HEK293 (cell line): Measurements from ENCODE around the gene LYSMD3.

ENCODE experiments used
- CTCF ChIP-seq: fragments of 450-650 bp; formaldehyde crosslinking; IDR thresholded peaks from 2 replicates; pipeline ENCODE4 v1.5.1; 2016; ENCODE audit warnings: missing biosample characterization, missing genetic modification characterization
- SP7 ChIP-seq: fragments of 450-650 bp; formaldehyde crosslinking; IDR thresholded peaks from 2 replicates; pipeline ENCODE4 v1.5.1; 2016; ENCODE audit warnings: missing biosample characterization, missing genetic modification characterization
- ZBTB11 ChIP-seq: fragments of 450-650 bp; formaldehyde crosslinking; conservative IDR thresholded peaks from 2 replicates; pipeline ENCODE4 v1.5.1; 2016; ENCODE audit warnings: low read depth, missing biosample characterization, missing genetic modification characterization
- ZBTB44 ChIP-seq: fragments of 450-650 bp; IDR thresholded peaks from 2 replicates; pipeline ENCODE4 v1.5.1; 2018; ENCODE audit warnings: missing biosample characterization, mild to moderate bottlenecking, missing genetic modification characterization
- ZNF121 ChIP-seq: fragments of 450-650 bp; formaldehyde crosslinking; IDR thresholded peaks from 2 replicates; pipeline ENCODE4 v1.5.1; 2016; ENCODE audit warnings: missing biosample characterization, missing genetic modification characterization
- ZNF138 ChIP-seq: fragments of 450-650 bp; formaldehyde crosslinking; IDR thresholded peaks from 2 replicates; pipeline ENCODE4 v1.5.1; 2016; ENCODE audit warnings: missing biosample characterization, missing genetic modification characterization, borderline replicate concordance
- ZNF223 ChIP-seq: fragments of 450-650 bp; formaldehyde crosslinking; IDR thresholded peaks from 2 replicates; pipeline ENCODE4 v1.5.1; 2016; ENCODE audit warnings: missing biosample characterization, missing genetic modification characterization
- ZNF24 ChIP-seq: fragments of 450-650 bp; formaldehyde crosslinking; IDR thresholded peaks from 2 replicates; pipeline ENCODE4 v1.5.1; 2016; ENCODE audit warnings: missing biosample characterization, missing genetic modification characterization
- ZNF324 ChIP-seq: fragments of 450-650 bp; formaldehyde crosslinking; IDR thresholded peaks from 2 replicates; pipeline ENCODE4 v1.5.1; 2016; ENCODE audit warnings: missing biosample characterization, missing genetic modification characterization
- ZNF37A ChIP-seq: fragments of 450-650 bp; IDR thresholded peaks from 2 replicates; pipeline ENCODE4 v1.5.1; 2018; ENCODE audit warnings: missing biosample characterization, missing genetic modification characterization
- ZNF501 ChIP-seq: fragments of 450-650 bp; formaldehyde crosslinking; IDR thresholded peaks from 2 replicates; pipeline ENCODE4 v1.5.1; 2016; ENCODE audit warnings: missing biosample characterization, missing genetic modification characterization
- ZNF629 ChIP-seq: fragments of 450-650 bp; formaldehyde crosslinking; IDR thresholded peaks from 2 replicates; pipeline ENCODE4 v1.5.1; 2017; ENCODE audit warnings: missing biosample characterization, missing genetic modification characterization
- ZNF658 ChIP-seq: fragments of 450-650 bp; formaldehyde crosslinking; IDR thresholded peaks from 2 replicates; pipeline ENCODE4; 2016; ENCODE audit warnings: missing biosample characterization, missing genetic modification characterization
- ZNF776 ChIP-seq: fragments of 450-650 bp; formaldehyde crosslinking; IDR thresholded peaks from 2 replicates; pipeline ENCODE4 v1.5.0; 2017; ENCODE audit warnings: missing biosample characterization, missing genetic modification characterization, borderline replicate concordance
- ZNF791 ChIP-seq: fragments of 450-650 bp; formaldehyde crosslinking; IDR thresholded peaks from 2 replicates; pipeline ENCODE4 v1.5.1; 2016; ENCODE audit warnings: missing biosample characterization, missing genetic modification characterization
- ZNF843 ChIP-seq: fragments of 450-650 bp; formaldehyde crosslinking; IDR thresholded peaks from 2 replicates; pipeline ENCODE4 v1.5.1; 2016; ENCODE audit warnings: missing biosample characterization, missing genetic modification characterization
- ZSCAN23 ChIP-seq: fragments of 450-650 bp; formaldehyde crosslinking; IDR thresholded peaks from 2 replicates; pipeline ENCODE4 v1.5.1; 2016; ENCODE audit warnings: missing biosample characterization, missing genetic modification characterization
- ZSCAN5A ChIP-seq: fragments of 450-650 bp; formaldehyde crosslinking; IDR thresholded peaks from 2 replicates; pipeline ENCODE4 v1.5.1; 2016; ENCODE audit warnings: missing biosample characterization, missing genetic modification characterization
- TF ChIP-seq, protein P1 (sequence below): fragments of 450-650 bp; formaldehyde crosslinking; IDR thresholded peaks from 2 replicates; pipeline ENCODE4 v1.5.1; 2016; ENCODE audit warnings: missing biosample characterization, missing genetic modification characterization
- TF ChIP-seq, protein P2 (sequence below): fragments of 450-650 bp; formaldehyde crosslinking; IDR thresholded peaks from 2 replicates; pipeline ENCODE4 v1.5.1; 2016; ENCODE audit warnings: missing biosample characterization, missing genetic modification characterization
- TF ChIP-seq, protein P3 (sequence below): fragments of 450-650 bp; formaldehyde crosslinking; IDR thresholded peaks from 2 replicates; pipeline ENCODE4 v1.5.1; 2016; ENCODE audit warnings: missing biosample characterization, missing genetic modification characterization
- TF ChIP-seq, protein P4 (sequence below): sonication (generic); formaldehyde crosslinking; IDR thresholded peaks from 2 replicates; pipeline ENCODE4 v1.8.1; 2022; ENCODE audit warnings: mild to moderate bottlenecking, moderate library complexity, missing genetic modification reagents
- TF ChIP-seq, protein P5 (sequence below): fragments of 450-650 bp; formaldehyde crosslinking; IDR thresholded peaks from 2 replicates; pipeline ENCODE4 v1.5.1; 2017; ENCODE audit warnings: missing biosample characterization, mild to moderate bottlenecking, missing genetic modification characterization, moderate library complexity

LYSMD3 gene

DNA sequence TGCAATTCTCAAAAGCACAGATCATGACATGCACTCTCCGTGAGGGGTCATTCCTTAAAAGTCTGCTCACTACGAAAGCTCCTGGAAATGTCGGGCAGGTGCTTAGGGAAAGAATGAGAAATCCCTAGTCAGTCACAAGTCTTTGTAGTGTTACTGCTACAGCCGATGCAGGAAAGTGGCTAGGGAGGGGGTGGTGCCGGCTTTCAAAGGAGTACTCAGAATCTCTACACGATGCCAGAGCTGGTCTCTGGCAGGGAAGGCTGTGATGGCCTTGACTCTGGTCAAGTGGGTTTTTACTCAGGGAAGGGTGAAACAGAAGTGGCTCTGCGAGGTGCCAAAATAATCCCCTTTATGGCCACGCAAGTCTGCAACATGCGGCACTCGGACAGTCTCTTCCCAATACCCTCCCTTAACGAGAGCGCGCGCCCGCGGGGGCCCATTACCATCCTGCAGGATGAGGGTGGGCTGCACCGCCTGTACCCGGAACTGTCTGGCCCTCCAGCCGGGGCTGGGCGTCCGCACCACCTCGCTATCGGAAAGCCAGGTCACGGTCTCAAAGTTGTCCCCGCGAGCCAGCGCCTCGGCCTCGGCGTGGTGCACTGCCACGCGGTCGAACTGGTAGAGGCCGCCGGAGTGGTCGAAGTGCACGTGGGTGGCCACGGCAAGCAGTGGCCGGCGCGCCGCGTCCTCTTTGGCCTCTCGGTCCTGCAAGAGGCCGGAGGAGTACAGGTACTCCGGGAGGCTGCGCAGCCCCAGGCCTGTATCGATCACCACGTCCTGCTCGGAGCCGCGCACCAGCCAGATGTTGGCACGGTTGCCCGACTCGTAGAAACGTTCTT lies 55.8 kb downstream of the LYSMD3 start (continued):
- TF ChIP-seq, protein P1, sequence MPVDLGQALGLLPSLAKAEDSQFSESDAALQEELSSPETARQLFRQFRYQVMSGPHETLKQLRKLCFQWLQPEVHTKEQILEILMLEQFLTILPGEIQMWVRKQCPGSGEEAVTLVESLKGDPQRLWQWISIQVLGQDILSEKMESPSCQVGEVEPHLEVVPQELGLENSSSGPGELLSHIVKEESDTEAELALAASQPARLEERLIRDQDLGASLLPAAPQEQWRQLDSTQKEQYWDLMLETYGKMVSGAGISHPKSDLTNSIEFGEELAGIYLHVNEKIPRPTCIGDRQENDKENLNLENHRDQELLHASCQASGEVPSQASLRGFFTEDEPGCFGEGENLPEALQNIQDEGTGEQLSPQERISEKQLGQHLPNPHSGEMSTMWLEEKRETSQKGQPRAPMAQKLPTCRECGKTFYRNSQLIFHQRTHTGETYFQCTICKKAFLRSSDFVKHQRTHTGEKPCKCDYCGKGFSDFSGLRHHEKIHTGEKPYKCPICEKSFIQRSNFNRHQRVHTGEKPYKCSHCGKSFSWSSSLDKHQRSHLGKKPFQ (tag by site-specific recombination): no peak
- TF ChIP-seq ZNF658 (tag by site-specific recombination) (no peak), ZSCAN23 (tag by site-specific recombination) (no peak), ZNF843 (tag by site-specific recombination) (no peak), SP7 (tag by site-specific recombination) (no peak), ZNF138 (no peak), ZNF791 (no peak), ZNF324 (no peak), ZBTB44 (tag by site-specific recombination) (no peak), ZNF776 (no peak), ZNF501 (tag by site-specific recombination) (no peak; the same call in 1 of the 2 replicates), ZSCAN5A (tag by site-specific recombination) (no peak), ZNF223 (tag by site-specific recombination) (no peak), ZNF24 (no peak), ZNF37A (tag by site-specific recombination) (no peak), ZBTB11 (tag by site-specific recombination) (no peak), CTCF (tag by site-specific recombination) (no peak), ZNF121 (tag by site-specific recombination) (no peak), ZNF629 (tag by site-specific recombination) (no peak)
- TF ChIP-seq, protein P2, sequence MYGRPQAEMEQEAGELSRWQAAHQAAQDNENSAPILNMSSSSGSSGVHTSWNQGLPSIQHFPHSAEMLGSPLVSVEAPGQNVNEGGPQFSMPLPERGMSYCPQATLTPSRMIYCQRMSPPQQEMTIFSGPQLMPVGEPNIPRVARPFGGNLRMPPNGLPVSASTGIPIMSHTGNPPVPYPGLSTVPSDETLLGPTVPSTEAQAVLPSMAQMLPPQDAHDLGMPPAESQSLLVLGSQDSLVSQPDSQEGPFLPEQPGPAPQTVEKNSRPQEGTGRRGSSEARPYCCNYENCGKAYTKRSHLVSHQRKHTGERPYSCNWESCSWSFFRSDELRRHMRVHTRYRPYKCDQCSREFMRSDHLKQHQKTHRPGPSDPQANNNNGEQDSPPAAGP (tag by site-specific recombination): 0 out of 2 replicates have a peak, but pooled peaks have one; percentile 18
- TF ChIP-seq, protein P3, sequence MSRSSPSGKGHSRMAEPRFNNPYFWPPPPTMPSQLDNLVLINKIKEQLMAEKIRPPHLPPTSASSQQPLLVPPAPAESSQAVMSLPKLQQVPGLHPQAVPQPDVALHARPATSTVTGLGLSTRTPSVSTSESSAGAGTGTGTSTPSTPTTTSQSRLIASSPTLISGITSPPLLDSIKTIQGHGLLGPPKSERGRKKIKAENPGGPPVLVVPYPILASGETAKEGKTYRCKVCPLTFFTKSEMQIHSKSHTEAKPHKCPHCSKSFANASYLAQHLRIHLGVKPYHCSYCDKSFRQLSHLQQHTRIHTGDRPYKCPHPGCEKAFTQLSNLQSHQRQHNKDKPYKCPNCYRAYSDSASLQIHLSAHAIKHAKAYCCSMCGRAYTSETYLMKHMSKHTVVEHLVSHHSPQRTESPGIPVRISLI: no peak
- TF ChIP-seq, protein P4, sequence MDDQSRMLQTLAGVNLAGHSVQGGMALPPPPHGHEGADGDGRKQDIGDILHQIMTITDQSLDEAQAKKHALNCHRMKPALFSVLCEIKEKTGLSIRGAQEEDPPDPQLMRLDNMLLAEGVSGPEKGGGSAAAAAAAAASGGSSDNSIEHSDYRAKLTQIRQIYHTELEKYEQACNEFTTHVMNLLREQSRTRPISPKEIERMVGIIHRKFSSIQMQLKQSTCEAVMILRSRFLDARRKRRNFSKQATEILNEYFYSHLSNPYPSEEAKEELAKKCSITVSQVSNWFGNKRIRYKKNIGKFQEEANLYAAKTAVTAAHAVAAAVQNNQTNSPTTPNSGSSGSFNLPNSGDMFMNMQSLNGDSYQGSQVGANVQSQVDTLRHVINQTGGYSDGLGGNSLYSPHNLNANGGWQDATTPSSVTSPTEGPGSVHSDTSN (CRISPR knock-in tag): no peak
- TF ChIP-seq, protein P5, sequence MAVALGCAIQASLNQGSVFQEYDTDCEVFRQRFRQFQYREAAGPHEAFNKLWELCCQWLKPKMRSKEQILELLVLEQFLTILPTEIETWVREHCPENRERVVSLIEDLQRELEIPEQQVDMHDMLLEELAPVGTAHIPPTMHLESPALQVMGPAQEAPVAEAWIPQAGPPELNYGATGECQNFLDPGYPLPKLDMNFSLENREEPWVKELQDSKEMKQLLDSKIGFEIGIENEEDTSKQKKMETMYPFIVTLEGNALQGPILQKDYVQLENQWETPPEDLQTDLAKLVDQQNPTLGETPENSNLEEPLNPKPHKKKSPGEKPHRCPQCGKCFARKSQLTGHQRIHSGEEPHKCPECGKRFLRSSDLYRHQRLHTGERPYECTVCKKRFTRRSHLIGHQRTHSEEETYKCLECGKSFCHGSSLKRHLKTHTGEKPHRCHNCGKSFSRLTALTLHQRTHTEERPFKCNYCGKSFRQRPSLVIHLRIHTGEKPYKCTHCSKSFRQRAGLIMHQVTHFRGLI (tag by site-specific recombination): 0 out of 2 replicates have a peak, but pooled peaks have one; percentile 57
